BE2C (cell line): ENCODE data around the gene LDLR.
"Not testable (repeated sequence)": the region's sequence is repeated elsewhere in the genome, so short reads cannot be mapped to it uniquely, and the experiment has no call there.

Source experiments
- DNase-seq: peaks from one replicate; pipeline ENCODE4 v3.0.0-alpha.2; 2020
- H3K27me3 ChIP-seq: fragments of 250-450 bp; sonication (Bioruptor Pico); 2 replicates; pipeline ENCODE4 v1.5.1; 2020; ENCODE audit warnings: mild to moderate bottlenecking
- H3K36me3 ChIP-seq: fragments of 250-450 bp; sonication (Bioruptor Pico); 2 replicates; pipeline ENCODE4 v1.5.1; 2020; ENCODE audit warnings: mild to moderate bottlenecking
- H3K4me1 ChIP-seq: fragments of 250-450 bp; sonication (Bioruptor Pico); 2 replicates; pipeline ENCODE4 v1.5.1; 2020
- H3K4me3 ChIP-seq: 2 replicates; pipeline ENCODE4 v1.5.1; 2011; ENCODE audit warnings: low read depth, low read length
- H3K9me3 ChIP-seq: fragments of 250-450 bp; sonication (Bioruptor Pico); 2 replicates; pipeline ENCODE4 v1.5.1; 2020
- CTCF ChIP-seq: IDR thresholded peaks from 2 replicates; pipeline ENCODE4 v1.5.1; 2012; ENCODE audit warnings: mild to moderate bottlenecking, low read depth, low read length

LDLR gene

GRCh38 chr19:11090997-11091702, 1.9 kb downstream of the LDLR start:
- DNase-seq, result no peak
- Histone ChIP-seq H3K4me1 (peaks cover 13% of the 10 kb centered on the region), H3K4me3 (peak overlapping the region; percentile 96), H3K27me3 (no peaks in the 10 kb centered on the region), H3K9me3 (no peaks in the 10 kb centered on the region), H3K36me3 (peaks cover 57% of the 10 kb centered on the region)
- no peak for TF ChIP-seq CTCF

DNA sequence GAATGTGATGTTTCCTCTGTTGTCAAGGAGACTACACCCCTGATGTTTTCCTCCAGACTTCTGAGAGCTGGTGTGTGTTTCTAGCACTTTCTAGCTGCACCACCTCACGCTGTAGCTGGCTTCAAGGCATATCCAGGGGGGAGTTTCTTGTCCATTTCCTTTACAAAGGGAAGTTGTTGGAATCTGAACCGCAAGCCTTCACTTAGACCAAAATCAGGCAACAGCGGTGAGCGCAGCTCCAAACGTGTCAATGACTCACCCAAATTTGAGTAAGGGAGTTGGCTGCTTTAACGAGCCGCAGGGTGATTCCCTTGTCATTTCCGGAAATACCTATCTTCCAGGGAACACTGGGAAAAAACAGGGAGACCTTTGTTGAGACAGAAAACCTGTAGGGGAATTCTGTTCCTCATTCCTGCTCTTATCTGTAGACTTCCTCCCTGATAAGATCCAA, 2.5 kb downstream of the LDLR start:
- H3K4me1 ChIP-seq, result peaks cover 13% of the 10 kb centered on the region
- no peak for TF ChIP-seq CTCF
- no peaks in the 10 kb centered on the region for H3K27me3 ChIP-seq
- no peak for DNase-seq
- no peaks in the 10 kb centered on the region for H3K9me3 ChIP-seq
- peaks cover 63% of the 10 kb centered on the region for H3K36me3 ChIP-seq
- peak overlapping the region; percentile 96 for H3K4me3 ChIP-seq

DNA sequence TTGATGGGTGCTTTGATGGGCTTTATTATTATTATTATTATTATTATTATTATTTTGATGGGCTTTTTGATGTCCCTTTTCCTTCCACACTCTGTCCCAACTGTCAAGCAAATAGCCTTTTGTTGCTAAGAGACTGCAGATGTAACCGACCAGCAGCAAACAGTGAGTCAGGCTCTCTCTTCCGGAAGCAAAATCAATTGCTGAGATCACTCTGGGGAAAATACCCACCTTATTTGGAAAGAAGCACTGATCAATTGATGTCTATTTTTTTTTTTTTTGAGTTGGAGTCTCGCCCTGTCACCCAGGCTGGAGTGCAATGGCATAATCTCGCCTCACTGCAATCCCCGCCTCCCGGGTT, 2.9 kb downstream of the LDLR start:
- TF ChIP-seq CTCF, result no peak
- H3K4me1 ChIP-seq, result peaks cover 13% of the 10 kb centered on the region
- DNase-seq, result no peak
- peak overlapping the region; percentile 15; the same call in 1 of the 2 replicates for H3K4me3 ChIP-seq
- no peaks in the 10 kb centered on the region for H3K27me3 ChIP-seq
- peaks cover 65% of the 10 kb centered on the region for H3K36me3 ChIP-seq
- H3K9me3 ChIP-seq, result no peaks in the 10 kb centered on the region

DNA sequence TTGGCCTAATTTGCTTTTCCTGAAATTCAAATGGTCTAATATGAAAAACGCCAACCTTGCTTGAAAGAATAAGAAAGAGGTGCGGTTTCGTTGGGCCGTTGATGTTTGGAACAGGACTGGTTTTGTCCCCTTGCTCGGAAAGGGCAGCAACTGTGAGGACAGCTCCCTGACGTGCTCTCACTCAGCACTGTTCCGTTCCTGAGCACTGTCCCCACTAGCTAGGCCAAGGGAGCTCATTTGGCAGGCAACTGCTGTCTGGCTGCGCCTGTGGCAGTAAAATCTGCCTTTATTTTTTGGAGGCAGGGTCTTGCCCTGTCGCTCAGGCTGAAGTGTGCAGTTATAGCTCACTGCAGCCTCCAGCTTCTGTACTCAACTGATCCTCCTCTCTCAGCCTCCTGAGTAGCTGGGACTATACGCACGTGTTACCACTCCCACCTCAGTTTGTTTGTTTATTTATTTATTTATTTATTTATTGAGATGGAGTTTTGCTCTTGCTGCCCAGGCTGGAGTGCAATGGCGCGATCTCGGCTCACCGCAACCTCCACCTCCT, 4.5 kb downstream of the LDLR start:
- H3K36me3 ChIP-seq, result peaks cover 81% of the 10 kb centered on the region
- peaks cover 9% of the 10 kb centered on the region for H3K4me1 ChIP-seq
- DNase-seq, result no peak
- TF ChIP-seq CTCF, result no peak
- no peaks in the 10 kb centered on the region for H3K27me3 ChIP-seq
- H3K4me3 ChIP-seq, result no peak overlapping the region
- H3K9me3 ChIP-seq, result no peaks in the 10 kb centered on the region

GRCh38 chr19:11094520-11094894, 5.2 kb downstream of the LDLR start:
- Histone ChIP-seq H3K4me1 (peaks cover 8% of the 10 kb centered on the region), H3K4me3 (no peak overlapping the region), H3K27me3 (no peaks in the 10 kb centered on the region), H3K36me3 (peaks cover 86% of the 10 kb centered on the region), H3K9me3 (no peaks in the 10 kb centered on the region)
- no peak for TF ChIP-seq CTCF
- no peak for DNase-seq

GRCh38 chr19:11096210-11096841, 7.1 kb downstream of the LDLR start:
- Histone ChIP-seq H3K36me3 (peaks cover 89% of the 10 kb centered on the region), H3K4me3 (no peak overlapping the region), H3K27me3 (no peaks in the 10 kb centered on the region), H3K9me3 (no peaks in the 10 kb centered on the region), H3K4me1 (peaks cover 6% of the 10 kb centered on the region)
- DNase-seq, result no peak
- no peak for TF ChIP-seq CTCF

DNA sequence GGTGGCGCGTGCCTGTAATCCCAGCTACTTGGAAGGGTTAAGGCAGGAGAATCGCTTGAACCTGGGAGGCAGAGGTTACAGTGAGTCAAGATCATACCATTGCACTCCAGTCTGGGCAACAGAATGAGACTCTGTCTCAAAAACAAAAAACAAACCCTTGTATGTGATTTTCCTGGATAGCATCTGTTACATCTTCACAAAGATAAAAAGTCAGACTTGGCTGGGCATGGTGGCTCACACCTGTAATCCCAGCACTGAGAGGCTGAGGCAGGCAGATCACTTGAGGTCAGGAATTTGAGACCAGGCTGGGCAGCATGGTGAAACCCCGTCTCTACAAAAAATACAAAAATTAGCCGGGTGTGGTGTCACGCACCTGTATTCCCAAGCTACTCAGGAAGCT, 8.1 kb downstream of the LDLR start:
- DNase-seq, H3K4me1 ChIP-seq, H3K27me3 ChIP-seq, H3K4me3 ChIP-seq, H3K9me3 ChIP-seq: not testable (repeated sequence)
- H3K36me3 ChIP-seq, result peaks cover 92% of the 10 kb centered on the region
